ENCODE results near the gene FAM124B. TPM values are rescaled to one million over a fixed set of nuclear protein-coding genes. Genes with fewer than 3 reads are reported as not detected.

Gene FAM124B
- total RNA-seq, 1 donor from 2014 or later: not detected

DNA sequence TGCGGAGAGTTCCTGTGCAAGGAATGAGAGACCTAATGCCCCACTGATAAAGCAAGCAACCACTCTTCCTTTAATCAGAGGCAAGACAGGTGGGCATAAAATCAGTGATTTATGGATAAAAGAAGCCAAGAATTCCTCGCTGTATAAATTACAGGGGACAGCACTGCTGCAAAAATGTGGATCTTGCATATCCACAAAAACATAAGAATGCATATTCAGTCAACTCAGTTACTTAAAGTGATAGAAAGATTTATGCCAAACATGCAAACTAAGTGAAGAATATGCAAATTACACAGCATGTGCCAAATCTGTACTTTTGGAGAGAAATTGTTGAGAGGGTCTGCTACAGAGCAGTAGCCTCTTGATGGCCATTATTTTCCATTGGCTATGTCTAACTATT is 67.2 kb downstream of the FAM124B start:
- Mint-ChIP-seq H3K27me3 (no peaks in the 10 kb centered on the region), H3K9me3 (ENCODE audit: low read depth) (peaks cover 5% of the 10 kb centered on the region), H3K27ac (no peak overlapping the region), H3K4me3 (ENCODE audit: low read depth) (no peak overlapping the region), H3K4me1 (ENCODE audit: low read depth) (peaks cover 2% of the 10 kb centered on the region), H3K36me3 (ENCODE audit: insufficient read depth) (no peaks in the 10 kb centered on the region)
- TF ChIP-seq, protein P1, sequence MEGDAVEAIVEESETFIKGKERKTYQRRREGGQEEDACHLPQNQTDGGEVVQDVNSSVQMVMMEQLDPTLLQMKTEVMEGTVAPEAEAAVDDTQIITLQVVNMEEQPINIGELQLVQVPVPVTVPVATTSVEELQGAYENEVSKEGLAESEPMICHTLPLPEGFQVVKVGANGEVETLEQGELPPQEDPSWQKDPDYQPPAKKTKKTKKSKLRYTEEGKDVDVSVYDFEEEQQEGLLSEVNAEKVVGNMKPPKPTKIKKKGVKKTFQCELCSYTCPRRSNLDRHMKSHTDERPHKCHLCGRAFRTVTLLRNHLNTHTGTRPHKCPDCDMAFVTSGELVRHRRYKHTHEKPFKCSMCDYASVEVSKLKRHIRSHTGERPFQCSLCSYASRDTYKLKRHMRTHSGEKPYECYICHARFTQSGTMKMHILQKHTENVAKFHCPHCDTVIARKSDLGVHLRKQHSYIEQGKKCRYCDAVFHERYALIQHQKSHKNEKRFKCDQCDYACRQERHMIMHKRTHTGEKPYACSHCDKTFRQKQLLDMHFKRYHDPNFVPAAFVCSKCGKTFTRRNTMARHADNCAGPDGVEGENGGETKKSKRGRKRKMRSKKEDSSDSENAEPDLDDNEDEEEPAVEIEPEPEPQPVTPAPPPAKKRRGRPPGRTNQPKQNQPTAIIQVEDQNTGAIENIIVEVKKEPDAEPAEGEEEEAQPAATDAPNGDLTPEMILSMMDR (IDR thresholded peaks at IDR 0.05; ENCODE audit: unreplicated experiment): no peak
- DNase-seq (ENCODE audit: low spot score, unreplicated experiment): no peak

DNA sequence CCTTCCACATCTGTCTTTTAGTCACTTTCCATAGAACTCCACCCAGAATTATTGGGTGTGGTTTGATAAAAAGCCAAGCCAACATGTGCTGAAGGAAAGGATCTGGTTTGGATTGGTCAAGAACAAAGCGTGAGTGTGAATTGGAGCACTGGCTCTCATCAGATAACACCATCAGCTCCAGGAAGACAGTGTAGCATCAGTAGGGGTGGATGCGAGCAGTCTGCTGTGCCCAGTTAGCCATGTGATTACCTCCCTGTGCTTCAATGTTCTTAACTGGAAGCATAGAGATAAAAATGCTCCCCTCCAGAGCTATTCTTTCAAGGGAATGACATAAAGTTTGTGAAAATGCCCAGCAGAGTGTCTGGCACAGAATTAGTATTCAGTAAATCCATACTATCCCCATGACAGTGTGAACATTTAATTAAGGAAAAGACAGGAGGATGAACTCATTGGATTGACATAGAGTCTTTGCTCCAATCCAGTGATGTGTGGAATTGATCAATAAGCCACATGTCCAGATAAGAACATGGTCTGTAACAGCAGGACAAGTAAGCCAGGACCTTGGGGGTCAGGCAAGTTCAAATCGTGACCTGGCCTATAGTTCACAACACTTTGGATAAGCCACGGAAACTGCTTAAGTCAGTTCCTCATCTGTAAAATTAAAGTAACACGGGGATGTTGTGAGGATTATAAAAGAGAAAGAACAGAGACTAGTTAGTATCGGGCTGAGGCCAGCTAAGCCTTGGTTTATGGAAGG is 68.0 kb downstream of the FAM124B start:
- no peaks in the 10 kb centered on the region for H3K36me3 Mint-ChIP-seq (ENCODE audit: insufficient read depth)

DNA sequence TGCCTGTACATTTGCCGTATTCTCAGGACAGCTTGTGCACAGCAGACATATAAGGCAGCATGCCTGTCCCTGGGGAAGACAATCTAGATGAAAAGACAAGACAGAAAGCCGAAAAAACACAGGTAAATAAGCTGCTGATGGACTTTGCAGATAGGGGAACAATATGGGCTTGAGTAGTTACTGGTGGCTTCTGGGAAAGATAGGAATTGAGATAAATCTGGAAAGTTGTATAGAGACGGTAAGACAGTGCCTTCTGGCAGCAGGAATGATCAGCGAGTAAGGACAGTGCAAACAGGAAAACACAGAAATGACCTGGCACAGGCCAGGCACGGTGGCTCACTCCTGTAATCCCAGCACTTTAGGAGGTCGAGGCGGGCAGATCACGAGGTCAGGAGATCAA is 70.2 kb downstream of the FAM124B start:
- Mint-ChIP-seq H3K27me3 (peaks cover 9% of the 10 kb centered on the region), H3K36me3 (ENCODE audit: insufficient read depth) (no peaks in the 10 kb centered on the region), H3K9me3 (ENCODE audit: low read depth) (peaks cover 2% of the 10 kb centered on the region), H3K27ac (no peak overlapping the region), H3K4me3 (ENCODE audit: low read depth) (no peak overlapping the region), H3K4me1 (ENCODE audit: low read depth) (peaks cover 2% of the 10 kb centered on the region)
- DNase-seq (ENCODE audit: low spot score, unreplicated experiment): no peak
- TF ChIP-seq, protein P1 (IDR thresholded peaks at IDR 0.05; ENCODE audit: unreplicated experiment): no peak

More for the DNA sequence above, 68.0 kb downstream of the FAM124B start:
- Mint-ChIP-seq H3K27me3 (no peaks in the 10 kb centered on the region), H3K4me3 (ENCODE audit: low read depth) (no peak overlapping the region), H3K4me1 (ENCODE audit: low read depth) (peaks cover 2% of the 10 kb centered on the region), H3K27ac (no peak overlapping the region), H3K9me3 (ENCODE audit: low read depth) (peaks cover 5% of the 10 kb centered on the region)
- DNase-seq (ENCODE audit: low spot score, unreplicated experiment): no peak
- TF ChIP-seq, protein P1 (IDR thresholded peaks at IDR 0.05; ENCODE audit: unreplicated experiment): no peak

DNA sequence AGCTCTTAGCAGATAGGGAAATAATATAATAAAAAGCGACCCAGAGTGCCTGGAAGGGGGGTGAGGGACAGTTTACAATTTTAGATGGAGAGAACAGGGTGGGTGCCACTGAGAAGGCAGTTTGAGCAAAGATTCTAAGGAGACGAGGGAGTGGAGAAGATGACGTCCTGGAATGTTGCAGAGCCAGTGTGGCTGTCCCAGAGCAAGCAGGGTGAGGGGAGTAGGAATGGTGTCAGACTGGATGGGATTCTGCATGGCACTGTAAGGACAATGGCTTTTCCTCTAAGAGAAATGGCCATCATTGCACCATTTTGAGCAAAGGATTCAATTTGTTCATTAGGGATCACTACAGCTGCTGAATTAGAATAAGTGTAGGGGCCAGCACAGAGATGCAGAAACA is 73.1 kb downstream of the FAM124B start:
- no peaks in the 10 kb centered on the region for H3K36me3 Mint-ChIP-seq (ENCODE audit: insufficient read depth)
- no peak overlapping the region for H3K27ac Mint-ChIP-seq
- DNase-seq (ENCODE audit: low spot score, unreplicated experiment): no peak
- no peak overlapping the region for H3K4me3 Mint-ChIP-seq (ENCODE audit: low read depth)
- H3K9me3 Mint-ChIP-seq (ENCODE audit: low read depth): no peaks in the 10 kb centered on the region
- H3K4me1 Mint-ChIP-seq (ENCODE audit: low read depth): peaks cover 2% of the 10 kb centered on the region
- TF ChIP-seq, protein P1 (IDR thresholded peaks at IDR 0.05; ENCODE audit: unreplicated experiment): no peak
- H3K27me3 Mint-ChIP-seq: peaks cover 9% of the 10 kb centered on the region

Other genes with a start within 250 kb of the FAM124B start
- gene CUL3, start 183.3 kb upstream of the FAM124B start, total RNA-seq: 93.3 and 104 TPM in 2 replicates

Data from progenitor cell of endocrine pancreas (in vitro differentiated cells).